H1 (cell line): ENCODE data around the gene ZNF14. TPM values are rescaled to one million over a fixed set of nuclear protein-coding genes. Genes with fewer than 3 reads are reported as not detected.

Experiments used
- CTCF ChIA-PET: fragments of 300-600 bp; sonication (Branson Sonifier 250); formaldehyde crosslinking; loops from one replicate; lab custom pipeline; 2021; ENCODE audit not compliant: partially characterized antibody; lab: Charles Lee
- POLR2A ChIA-PET: fragments of 300-600 bp; sonication (Branson Sonifier 250); formaldehyde crosslinking; loops from one replicate; lab custom pipeline; 2021; ENCODE audit warnings: inconsistent platforms; ENCODE audit not compliant: partially characterized antibody; lab: Charles Lee
- DNase-seq, 2 experiments: peaks; one replicate each; pipeline versions ENCODE4 v3.0.0 to v3.0.0-alpha.2; 2010 to 2022; ENCODE audit warnings: low spot score in 2 of 2, low read depth in 1 of 2, mixed read lengths in 1 of 2
- FAIRE-seq: peaks from 2 replicates; lab custom pipeline; 2011; peaks lifted over from hg19 to GRCh38; lab: Jason Lieb, UNC
- H2AFZ ChIP-seq: 2 replicates; pipeline ENCODE4 v1.8.1; 2012; ENCODE audit warnings: low read length, inconsistent platforms
- H2AK5ac ChIP-seq: 2 replicates; pipeline ENCODE4 v1.6.1; 2013; ENCODE audit warnings: low read depth, low read length
- H2BK120ac ChIP-seq: replicated peaks from 2 replicates; pipeline ENCODE3; 2013; ENCODE audit warnings: low read depth, low read length, inconsistent platforms
- H2BK12ac ChIP-seq: 2 replicates; pipeline ENCODE4 v1.6.1; 2013; ENCODE audit warnings: low read depth, low read length
- H2BK15ac ChIP-seq: 2 replicates; pipeline ENCODE4 v1.6.1; 2013; ENCODE audit warnings: low read length
- H2BK20ac ChIP-seq: 2 replicates; pipeline ENCODE4 v1.6.1; 2013; ENCODE audit warnings: low read length
- H2BK5ac ChIP-seq: 2 replicates; pipeline ENCODE4 v1.6.1; 2013; ENCODE audit warnings: low read depth, low read length
- H3K14ac ChIP-seq: 2 replicates; pipeline ENCODE4 v1.6.1; 2013; ENCODE audit warnings: inconsistent platforms; ENCODE audit not compliant: insufficient read length
- H3K18ac ChIP-seq: 2 replicates; pipeline ENCODE4 v1.6.1; 2013; ENCODE audit warnings: low read length; ENCODE audit errors: extremely low read depth
- H3K23ac ChIP-seq: 2 replicates; pipeline ENCODE4 v1.6.1; 2013; ENCODE audit warnings: inconsistent platforms; ENCODE audit not compliant: insufficient read length
- H3K23me2 ChIP-seq: 2 replicates; pipeline ENCODE4 v1.6.1; 2013; ENCODE audit warnings: low read depth, low read length
- H3K27ac ChIP-seq: 2 replicates; pipeline ENCODE4 v1.6.1; 2011; ENCODE audit warnings: low read depth, low read length, inconsistent platforms
- H3K27me3 ChIP-seq, 4 experiments: replicated peaks in 1 of 4; 1 replicate in 1 of 4; 2 replicates in 3 of 4; pipeline versions ENCODE4 v1.6.1 to v1.8.1; 2011 to 2013; ENCODE audit warnings: low read length in 3 of 4, mild to moderate bottlenecking in 3 of 4, inconsistent platforms in 2 of 4, mixed read lengths in 2 of 4, moderate library complexity in 1 of 4; ENCODE audit not compliant: control insufficient read depth in 3 of 4, insufficient read depth in 3 of 4; ENCODE audit errors: extremely low read depth in 1 of 4
- H3K36me3 ChIP-seq, 4 experiments: 2 replicates each; pipeline versions ENCODE4 v1.6.1 to v1.8.1; 2011 to 2013; ENCODE audit warnings: mild to moderate bottlenecking in 4 of 4, low read length in 3 of 4, moderate library complexity in 2 of 4, control low read depth in 1 of 4, inconsistent platforms in 1 of 4; ENCODE audit not compliant: insufficient read depth in 4 of 4, control insufficient read depth in 2 of 4
- H3K4ac ChIP-seq: replicated peaks from 2 replicates; pipeline ENCODE3; 2013; ENCODE audit warnings: low read length, low read depth, mixed read lengths, inconsistent platforms; ENCODE audit not compliant: insufficient read length
- H3K4me1 ChIP-seq, 4 experiments: replicated peaks in 1 of 4; 1 replicate in 1 of 4; 2 replicates in 3 of 4; pipeline versions ENCODE4 v1.6.1 to v1.8.1; 2011 to 2013; ENCODE audit warnings: low read length in 3 of 4, inconsistent platforms in 2 of 4, mixed read lengths in 1 of 4; ENCODE audit not compliant: insufficient read depth in 4 of 4, control insufficient read depth in 3 of 4
- H3K4me2 ChIP-seq, 2 experiments: 2 replicates each; pipeline versions ENCODE4 v1.6.1 to v1.8.1; 2011 to 2013; ENCODE audit warnings: low read depth in 2 of 2, low read length in 2 of 2, control low read depth in 1 of 2, inconsistent platforms in 1 of 2, mild to moderate bottlenecking in 1 of 2; ENCODE audit not compliant: insufficient read depth in 1 of 2
- H3K4me3 ChIP-seq, 4 experiments: fragments of 200-600, 300-600 bp in 1 of 4; sonication (generic), shearing (Covaris generic), sonication (Bioruptor Twin) in 1 of 4; 2 replicates each; pipeline versions ENCODE4 v1.5.1 to v1.8.1; 2011 to 2016; ENCODE audit warnings: low read length in 4 of 4, low read depth in 3 of 4, control low read depth in 2 of 4, inconsistent platforms in 2 of 4, mild to moderate bottlenecking in 2 of 4, mixed read lengths in 1 of 4, moderate library complexity in 1 of 4; ENCODE audit not compliant: insufficient read depth in 2 of 4; ENCODE audit errors: extremely low read depth in 1 of 4
- H3K56ac ChIP-seq: replicated peaks from 2 replicates; pipeline ENCODE3; 2013; ENCODE audit warnings: low read depth, mild to moderate bottlenecking, mixed read lengths, low read length, inconsistent platforms; ENCODE audit not compliant: insufficient read length
- H3K79me1 ChIP-seq: 2 replicates; pipeline ENCODE4 v1.6.1; 2013; ENCODE audit warnings: low read depth, low read length, control low read depth
- H3K79me2 ChIP-seq, 2 experiments: 2 replicates each; pipeline versions ENCODE4 v1.6.1 to v1.8.1; 2012 to 2013; ENCODE audit warnings: low read length in 2 of 2, mild to moderate bottlenecking in 2 of 2, inconsistent platforms in 1 of 2; ENCODE audit not compliant: insufficient read depth in 2 of 2, control insufficient read depth in 1 of 2
- H3K9ac ChIP-seq, 4 experiments: replicated peaks in 1 of 4; 1 replicate in 1 of 4; 2 replicates in 3 of 4; pipeline versions ENCODE4 v1.6.1 to v1.8.1; 2011 to 2013; ENCODE audit warnings: low read depth in 3 of 4, low read length in 3 of 4, control low read depth in 2 of 4, mild to moderate bottlenecking in 2 of 4, moderate library complexity in 2 of 4, inconsistent platforms in 1 of 4; ENCODE audit errors: extremely low read depth in 1 of 4
- H3K9me3 ChIP-seq, 2 experiments: 2 replicates each; pipeline versions ENCODE4 v1.6.1 to v1.8.1; 2012 to 2013; ENCODE audit warnings: mild to moderate bottlenecking in 2 of 2, moderate library complexity in 2 of 2, control low read depth in 1 of 2, inconsistent platforms in 1 of 2, low read depth in 1 of 2, low read length in 1 of 2, mixed read lengths in 1 of 2; ENCODE audit not compliant: insufficient read depth in 2 of 2
- H4K20me1 ChIP-seq, 2 experiments: replicated peaks in 1 of 2; 2 replicates each; pipeline versions ENCODE3 to v1.8.1; 2011 to 2013; ENCODE audit warnings: inconsistent platforms in 2 of 2, low read length in 2 of 2, mild to moderate bottlenecking in 1 of 2; ENCODE audit not compliant: insufficient read depth in 2 of 2, control insufficient read depth in 1 of 2
- H4K5ac ChIP-seq: 2 replicates; pipeline ENCODE4 v1.6.1; 2013; ENCODE audit warnings: low read length, low read depth, mixed read lengths, inconsistent platforms; ENCODE audit not compliant: insufficient read length
- H4K8ac ChIP-seq: 2 replicates; pipeline ENCODE4 v1.8.0; 2013; ENCODE audit warnings: mild to moderate bottlenecking, moderate library complexity, low read length, inconsistent platforms; ENCODE audit not compliant: insufficient read depth; ENCODE audit errors: extremely low read depth
- H4K91ac ChIP-seq: replicated peaks from 2 replicates; pipeline ENCODE3; 2013; ENCODE audit warnings: low read length, mixed read lengths, inconsistent platforms; ENCODE audit not compliant: insufficient read length
- HDAC6 ChIP-seq: IDR thresholded peaks from one replicate; pipeline ENCODE4 v1.7.1; 2012; ENCODE audit warnings: low read depth, mild to moderate bottlenecking, inconsistent platforms, low read length, moderate library complexity
- JUN ChIP-seq: IDR thresholded peaks from 2 replicates; pipeline ENCODE4 v1.6.1; 2011; ENCODE audit warnings: low read depth, mild to moderate bottlenecking, improper control_type of control experiment, low read length
- POU5F1 ChIP-seq: IDR thresholded peaks from 2 replicates; pipeline ENCODE4 v1.6.1; 2011; ENCODE audit warnings: low read depth, mild to moderate bottlenecking, low read length, moderate library complexity
- RBBP5 ChIP-seq: IDR thresholded peaks from 2 replicates; pipeline ENCODE4 v1.7.1; 2012; ENCODE audit warnings: low read depth, mild to moderate bottlenecking, inconsistent platforms, low read length, moderate library complexity, borderline replicate concordance
- SP2 ChIP-seq: IDR thresholded peaks from 2 replicates; pipeline ENCODE4 v1.6.1; 2012; ENCODE audit warnings: mild to moderate bottlenecking, low read length, inconsistent platforms
- WGBS, 2 experiments: shearing (Covaris generic) in 1 of 2; methylation state at CpG; one replicate each; pipeline versions ENCODE4 v1.1.6 to v1.1.7; 2013 to 2015; ENCODE audit warnings: low lambda C conversion rate in 2 of 2, mixed read lengths in 2 of 2, inconsistent platforms in 1 of 2, low coverage in 1 of 2, missing lambda C conversion rate in 1 of 2; ENCODE audit not compliant: insufficient replicate concordance in 2 of 2, insufficient coverage in 1 of 2, insufficient read length in 1 of 2; ENCODE audit errors: extremely low coverage in 1 of 2, missing lambda C conversion rate in 1 of 2; 5-methylcytosine and 5-hydroxymethylcytosine counted together
- polyA plus RNA-seq, 7 experiments: library from polyadenylated mRNA; depleted of rRNA in 3 of 7; stranded (reverse) in 5 of 7; unstranded in 2 of 7; fragments of >200 nt in 5 of 7; fragments of 200-250 nt in 2 of 7; gene quantifications; 1 replicate in 5 of 7; 2 replicates in 1 of 7; 4 replicates in 1 of 7; pipeline versions ENCODE4 v1.2.1 to v1.2.3, GENCODE V29; 2011 to 2013; ENCODE audit warnings: missing spikeins in 2 of 7, mixed read lengths in 2 of 7
- total RNA-seq: library from RNA; stranded (reverse); fragmentation: NEBNext Ultra II Directional; extraction: Animal tissue kit (Norgen Biotek cat#: 25700); gene quantifications from 2 replicates; pipeline ENCODE4 v1.2.1, GENCODE V29; 2021

Gene ZNF14
- total and polyA plus RNA-seq, 2 of the 8 experiments (the other 6 are each of a cell fraction or from before 2014, with no cell fraction given), result 1.00 to 7.4 TPM

- H3K79me2 ChIP-seq, result no peaks in the 10 kb centered on the region
- no peak overlapping the region for H3K27ac ChIP-seq
- ChIA-PET POLR2A (interaction anchor here (0.5 to 2.4 kb wide), 3 partner anchors 11 to 415 kb away, joined by 3 to 6 read pairs (median 3); partner anchors contain the start of gene ZNF14), CTCF (no interaction called here)
- H3K23ac ChIP-seq, result no peak overlapping the region
- H4K5ac ChIP-seq, result no peak overlapping the region
- H2AK5ac ChIP-seq, result no peak overlapping the region
- no peak overlapping the region for H2BK120ac ChIP-seq
- H4K20me1 ChIP-seq, result no peaks in the 10 kb centered on the region
- H3K14ac ChIP-seq, result no peak overlapping the region
- no peaks in the 10 kb centered on the region for H3K79me1 ChIP-seq
- no peak overlapping the region for H2BK5ac ChIP-seq
- H3K4me3 ChIP-seq, result no peak overlapping the region
- TF ChIP-seq HDAC6 (no peak), SP2 (no peak), POU5F1 (no peak), JUN (no peak), RBBP5 (no peak)
- H3K4me2 ChIP-seq, result no peak overlapping the region
- H2BK12ac ChIP-seq, result no peak overlapping the region
- H4K91ac ChIP-seq, result no peak overlapping the region
- no peak overlapping the region for H2BK15ac ChIP-seq
- H3K36me3 ChIP-seq, result no peaks in the 10 kb centered on the region
- H4K8ac ChIP-seq, result no peak overlapping the region
- H3K4me1 ChIP-seq, result no peaks in the 10 kb centered on the region
- no peak overlapping the region for H3K18ac ChIP-seq
- H2AFZ ChIP-seq, result no peak overlapping the region
- H3K4ac ChIP-seq, result no peak overlapping the region
- no peak overlapping the region for H2BK20ac ChIP-seq
- H3K23me2 ChIP-seq, result no peaks in the 10 kb centered on the region
- no peak for FAIRE-seq
- H3K9me3 ChIP-seq, result peaks cover 3 to 18% of the 10 kb centered on the region in 2 experiments; a peak in 1 of 4 replicates
- no peak overlapping the region for H3K9ac ChIP-seq
- H3K27me3 ChIP-seq, result no peaks in the 10 kb centered on the region
- DNase-seq, result no peak
- no peak overlapping the region for H3K56ac ChIP-seq
- 82% methylated on average over 17 of the region's 17 CpGs; no CpG with 5 or more reads in 1 of the 2 experiments for WGBS, 2 experiments
These were observed 17.3 kb upstream of the ZNF14 start for GRCh38 chr19:19749908-19750841.
